Hematopoietic multipotent progenitor cell treated with erythropoietin and hydrocortisone succinate and interleukin-3 and kit ligand, for 8 days (in vitro differentiated cells): ENCODE results near the gene ELOF1.
"Not testable (repeated sequence)": the region's sequence is repeated elsewhere in the genome, so short reads cannot be mapped to it uniquely, and the experiment has no call there.

Experiments
- DNase-seq: peaks from one replicate; pipeline ENCODE4 v3.0.0-alpha.2; 2015

ELOF1 gene

GRCh38 chr19:11566164-11566563 is 7.1 kb upstream of the ELOF1 start:
- DNase-seq: peak; percentile 39

- not testable (repeated sequence) for DNase-seq
Observed at GRCh38 chr19:11565649-11565980, 6.6 kb upstream of the ELOF1 start.

GRCh38 chr19:11564082-11564807 is 5.2 kb upstream of the ELOF1 start:
- DNase-seq: not testable (repeated sequence)

GRCh38 chr19:11563532-11563931 is 4.5 kb upstream of the ELOF1 start:
- peak; percentile 87 for DNase-seq

- DNase-seq: peak; percentile 99
Observed at GRCh38 chr19:11560404-11561051, 1.5 kb upstream of the ELOF1 start.

GRCh38 chr19:11556634-11557420 is 2.2 kb downstream of the ELOF1 start:
- DNase-seq: no peak

GRCh38 chr19:11555246-11555645 is 3.8 kb downstream of the ELOF1 start:
- DNase-seq: no peak

- DNase-seq: no peak
Observed at GRCh38 chr19:11554160-11554559, 4.9 kb downstream of the ELOF1 start.

- no peak for DNase-seq
Observed at GRCh38 chr19:11552666-11553372, 6.2 kb downstream of the ELOF1 start.

- no peak for DNase-seq
Observed at GRCh38 chr19:11551603-11552235, 7.3 kb downstream of the ELOF1 start.

- no peak for DNase-seq
Observed at GRCh38 chr19:11550265-11550664, 8.8 kb downstream of the ELOF1 start.

GRCh38 chr19:11549386-11549953 is 9.6 kb downstream of the ELOF1 start:
- DNase-seq: no peak

- no peak for DNase-seq
Observed at GRCh38 chr19:11547929-11548700, 10.9 kb downstream of the ELOF1 start.

- no peak for DNase-seq
Observed at GRCh38 chr19:11541238-11541637, 17.8 kb downstream of the ELOF1 start.

- no peak for DNase-seq
Observed at GRCh38 chr19:11540645-11541044, 18.4 kb downstream of the ELOF1 start.

- DNase-seq: no peak
Observed at GRCh38 chr19:11539495-11540365, 19.3 kb downstream of the ELOF1 start.

- DNase-seq: no peak
Observed at GRCh38 chr19:11538232-11539036, 20.6 kb downstream of the ELOF1 start, which contains the start of gene CNN1. Gene CNN1 (plus strand): TSS chr19:11538851. CDS start chr19:11538928, 77 bp downstream.

GRCh38 chr19:11535792-11536595 is 23.0 kb downstream of the ELOF1 start:
- DNase-seq: peak; percentile 85

- no peak for DNase-seq
Observed at GRCh38 chr19:11534948-11535347, 24.1 kb downstream of the ELOF1 start.
